Measurements from ENCODE around the gene LMCD1.

The LMCD1 gene

GRCh38 chr3:8506571-8507061 lies 5.0 kb downstream of the LMCD1 start:
- H3K27ac ChIP-seq (ENCODE audit: low read depth, low read length, poor library complexity, severe bottlenecking), result no peak overlapping the region
- no peaks in the 10 kb centered on the region for H3K9me2 ChIP-seq (ENCODE audit: low read depth, low read length)
- H3K4me1 ChIP-seq (ENCODE audit: insufficient read depth, low read length, severe bottlenecking), result peaks cover 13% of the 10 kb centered on the region
- no peaks in the 10 kb centered on the region for H4K20me1 ChIP-seq (ENCODE audit: insufficient read depth, low read length)
- no peak overlapping the region for H3K4me3 ChIP-seq (ENCODE audit: low read depth, low read length, poor library complexity, severe bottlenecking)
- no peaks in the 10 kb centered on the region for H3K27me3 ChIP-seq (ENCODE audit: insufficient read depth, low read length)
- H2AFZ ChIP-seq (ENCODE audit: low read length), result no peak overlapping the region
- no peak overlapping the region for H3K4me2 ChIP-seq (ENCODE audit: low read length)
- H3K9ac ChIP-seq (ENCODE audit: low read length), result no peak overlapping the region
- H3F3A ChIP-seq (ENCODE audit: insufficient read depth, low read length), result no peaks in the 10 kb centered on the region
- no peaks in the 10 kb centered on the region for H3K79me2 ChIP-seq (ENCODE audit: insufficient read depth, low read length)
- TF ChIP-seq EZH2 (IDR thresholded peaks at IDR 0.05; ENCODE audit: borderline replicate concordance, low read length), result no peak
- TF ChIP-seq, protein P1, sequence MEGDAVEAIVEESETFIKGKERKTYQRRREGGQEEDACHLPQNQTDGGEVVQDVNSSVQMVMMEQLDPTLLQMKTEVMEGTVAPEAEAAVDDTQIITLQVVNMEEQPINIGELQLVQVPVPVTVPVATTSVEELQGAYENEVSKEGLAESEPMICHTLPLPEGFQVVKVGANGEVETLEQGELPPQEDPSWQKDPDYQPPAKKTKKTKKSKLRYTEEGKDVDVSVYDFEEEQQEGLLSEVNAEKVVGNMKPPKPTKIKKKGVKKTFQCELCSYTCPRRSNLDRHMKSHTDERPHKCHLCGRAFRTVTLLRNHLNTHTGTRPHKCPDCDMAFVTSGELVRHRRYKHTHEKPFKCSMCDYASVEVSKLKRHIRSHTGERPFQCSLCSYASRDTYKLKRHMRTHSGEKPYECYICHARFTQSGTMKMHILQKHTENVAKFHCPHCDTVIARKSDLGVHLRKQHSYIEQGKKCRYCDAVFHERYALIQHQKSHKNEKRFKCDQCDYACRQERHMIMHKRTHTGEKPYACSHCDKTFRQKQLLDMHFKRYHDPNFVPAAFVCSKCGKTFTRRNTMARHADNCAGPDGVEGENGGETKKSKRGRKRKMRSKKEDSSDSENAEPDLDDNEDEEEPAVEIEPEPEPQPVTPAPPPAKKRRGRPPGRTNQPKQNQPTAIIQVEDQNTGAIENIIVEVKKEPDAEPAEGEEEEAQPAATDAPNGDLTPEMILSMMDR (IDR thresholded peaks at IDR 0.05; ENCODE audit: low read length), result no peak
- no peaks in the 10 kb centered on the region for H3K9me3 ChIP-seq (ENCODE audit: low read length)
- H3K36me3 ChIP-seq (ENCODE audit: insufficient read depth, low read length), result no peaks in the 10 kb centered on the region

GRCh38 chr3:8507496-8507895 lies 5.9 kb downstream of the LMCD1 start:
- no peak overlapping the region for H3K27ac ChIP-seq (ENCODE audit: low read depth, low read length, poor library complexity, severe bottlenecking)
- no peak overlapping the region for H3K4me3 ChIP-seq (ENCODE audit: low read depth, low read length, poor library complexity, severe bottlenecking)
- TF ChIP-seq, protein P1 (IDR thresholded peaks at IDR 0.05; ENCODE audit: low read length), result no peak
- no peak for TF ChIP-seq EZH2 (IDR thresholded peaks at IDR 0.05; ENCODE audit: borderline replicate concordance, low read length)
- no peak overlapping the region for H2AFZ ChIP-seq (ENCODE audit: low read length)
- no peaks in the 10 kb centered on the region for H3K9me2 ChIP-seq (ENCODE audit: low read depth, low read length)
- no peaks in the 10 kb centered on the region for H3K27me3 ChIP-seq (ENCODE audit: insufficient read depth, low read length)
- no peaks in the 10 kb centered on the region for H4K20me1 ChIP-seq (ENCODE audit: insufficient read depth, low read length)
- H3K36me3 ChIP-seq (ENCODE audit: insufficient read depth, low read length), result no peaks in the 10 kb centered on the region
- H3K9ac ChIP-seq (ENCODE audit: low read length), result no peak overlapping the region
- peaks cover 13% of the 10 kb centered on the region for H3K4me1 ChIP-seq (ENCODE audit: insufficient read depth, low read length, severe bottlenecking)
- no peak overlapping the region for H3K4me2 ChIP-seq (ENCODE audit: low read length)
- H3K9me3 ChIP-seq (ENCODE audit: low read length), result no peaks in the 10 kb centered on the region
- no peaks in the 10 kb centered on the region for H3K79me2 ChIP-seq (ENCODE audit: insufficient read depth, low read length)
- H3F3A ChIP-seq (ENCODE audit: insufficient read depth, low read length), result no peaks in the 10 kb centered on the region

DNA sequence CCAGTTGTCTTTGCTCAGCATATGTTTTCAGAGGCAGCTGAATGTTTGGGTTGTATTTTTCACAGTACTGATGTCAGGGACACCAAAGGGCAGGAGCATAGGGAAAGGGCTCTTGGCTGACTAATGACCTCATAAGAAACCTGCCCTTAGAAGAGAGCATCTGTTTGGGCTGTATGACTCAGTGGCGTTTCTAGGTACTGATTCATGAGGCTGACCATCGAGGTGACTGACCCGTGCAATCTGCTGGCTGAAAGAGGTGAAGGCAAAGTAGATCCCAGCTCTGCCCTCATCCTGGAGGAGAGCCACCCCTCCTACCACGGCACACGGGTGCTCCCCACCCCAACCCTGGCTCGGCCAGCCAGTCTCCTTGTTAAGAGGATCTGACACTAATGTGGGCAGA lies 8.3 kb downstream of the LMCD1 start:
- no peaks in the 10 kb centered on the region for H3F3A ChIP-seq (ENCODE audit: insufficient read depth, low read length)
- H3K27ac ChIP-seq (ENCODE audit: low read depth, low read length, poor library complexity, severe bottlenecking), result no peak overlapping the region
- H3K36me3 ChIP-seq (ENCODE audit: insufficient read depth, low read length), result no peaks in the 10 kb centered on the region
- no peaks in the 10 kb centered on the region for H3K27me3 ChIP-seq (ENCODE audit: insufficient read depth, low read length)
- H4K20me1 ChIP-seq (ENCODE audit: insufficient read depth, low read length), result no peaks in the 10 kb centered on the region
- H3K9me3 ChIP-seq (ENCODE audit: low read length), result no peaks in the 10 kb centered on the region
- no peaks in the 10 kb centered on the region for H3K4me1 ChIP-seq (ENCODE audit: insufficient read depth, low read length, severe bottlenecking)
- H3K4me3 ChIP-seq (ENCODE audit: low read depth, low read length, poor library complexity, severe bottlenecking), result no peak overlapping the region
- no peak for TF ChIP-seq EZH2 (IDR thresholded peaks at IDR 0.05; ENCODE audit: borderline replicate concordance, low read length)
- TF ChIP-seq, protein P1 (IDR thresholded peaks at IDR 0.05; ENCODE audit: low read length), result no peak
- H3K9ac ChIP-seq (ENCODE audit: low read length), result no peak overlapping the region
- no peaks in the 10 kb centered on the region for H3K9me2 ChIP-seq (ENCODE audit: low read depth, low read length)
- no peak overlapping the region for H2AFZ ChIP-seq (ENCODE audit: low read length)
- no peaks in the 10 kb centered on the region for H3K79me2 ChIP-seq (ENCODE audit: insufficient read depth, low read length)
- H3K4me2 ChIP-seq (ENCODE audit: low read length), result no peak overlapping the region
